Subcutaneous adipose tissue (tissue), 4 donors: ENCODE data around the gene TAPBPL. TPM values are rescaled to one million over a fixed set of nuclear protein-coding genes. Genes with fewer than 3 reads are reported as not detected.

Experiments used
- total RNA-seq, 4 donors: library from RNA; depleted of rRNA; stranded (reverse); fragments of >200 nt; gene quantifications; one replicate each; pipeline ENCODE4 v1.1.0, GENCODE V29; 2016
- TF ChIP-seq, protein P1 (sequence below): fragments of 450-650 bp; IDR thresholded peaks from one replicate; pipeline ENCODE4 v1.5.1; 2016; ENCODE audit warnings: low read depth, mild to moderate bottlenecking, control low read depth, antibody characterized with exemption, moderate library complexity

Gene TAPBPL, protein sequence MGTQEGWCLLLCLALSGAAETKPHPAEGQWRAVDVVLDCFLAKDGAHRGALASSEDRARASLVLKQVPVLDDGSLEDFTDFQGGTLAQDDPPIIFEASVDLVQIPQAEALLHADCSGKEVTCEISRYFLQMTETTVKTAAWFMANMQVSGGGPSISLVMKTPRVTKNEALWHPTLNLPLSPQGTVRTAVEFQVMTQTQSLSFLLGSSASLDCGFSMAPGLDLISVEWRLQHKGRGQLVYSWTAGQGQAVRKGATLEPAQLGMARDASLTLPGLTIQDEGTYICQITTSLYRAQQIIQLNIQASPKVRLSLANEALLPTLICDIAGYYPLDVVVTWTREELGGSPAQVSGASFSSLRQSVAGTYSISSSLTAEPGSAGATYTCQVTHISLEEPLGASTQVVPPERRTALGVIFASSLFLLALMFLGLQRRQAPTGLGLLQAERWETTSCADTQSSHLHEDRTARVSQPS
- total RNA-seq, result 10 to 100 TPM; 17.3 to 26.3 (median 23.4) TPM

DNA sequence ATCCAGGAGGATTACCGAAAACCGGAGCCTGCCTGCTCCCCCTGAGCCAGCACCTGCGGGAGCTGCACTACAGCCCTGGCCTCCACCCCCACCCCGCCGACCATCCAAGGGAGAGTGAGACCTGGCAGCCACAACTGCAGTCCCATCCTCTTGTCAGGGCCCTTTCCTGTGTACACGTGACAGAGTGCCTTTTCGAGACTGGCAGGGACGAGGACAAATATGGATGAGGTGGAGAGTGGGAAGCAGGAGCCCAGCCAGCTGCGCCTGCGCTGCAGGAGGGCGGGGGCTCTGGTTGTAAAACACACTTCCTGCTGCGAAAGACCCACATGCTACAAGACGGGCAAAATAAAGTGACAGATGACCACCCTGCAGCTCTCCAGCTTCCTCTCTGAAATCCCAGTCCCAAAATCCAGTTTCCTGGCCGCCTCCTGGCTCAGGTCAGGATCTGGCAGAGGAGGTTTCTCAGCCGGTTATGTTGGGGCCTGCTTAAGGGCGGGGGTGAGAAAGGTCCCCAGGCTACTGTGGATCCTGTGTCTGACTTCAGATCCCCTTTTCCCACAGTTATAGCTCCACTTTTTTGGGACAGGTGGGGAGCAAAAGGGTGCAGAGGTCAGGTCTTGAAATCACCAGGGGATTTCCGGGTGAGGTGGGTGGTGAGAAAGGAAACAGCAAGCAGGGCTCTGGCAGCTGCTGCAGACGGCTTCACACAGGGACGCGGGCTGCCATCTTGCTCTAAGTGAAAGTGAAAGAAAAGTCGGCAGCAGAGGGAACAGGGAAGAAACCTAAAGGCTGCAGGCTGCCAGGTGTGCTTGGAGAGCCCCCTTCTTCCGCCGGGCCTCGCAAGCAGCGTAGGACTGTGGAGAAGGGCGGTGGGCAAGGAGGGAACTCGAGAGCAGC is at the start of gene TAPBPL:
Gene TAPBPL, plus strand, starts transcription at position 695 of the 897 bp plus-strand sequence. CDS start 207 bp downstream, outside the sequence.
- TF ChIP-seq, protein P1, sequence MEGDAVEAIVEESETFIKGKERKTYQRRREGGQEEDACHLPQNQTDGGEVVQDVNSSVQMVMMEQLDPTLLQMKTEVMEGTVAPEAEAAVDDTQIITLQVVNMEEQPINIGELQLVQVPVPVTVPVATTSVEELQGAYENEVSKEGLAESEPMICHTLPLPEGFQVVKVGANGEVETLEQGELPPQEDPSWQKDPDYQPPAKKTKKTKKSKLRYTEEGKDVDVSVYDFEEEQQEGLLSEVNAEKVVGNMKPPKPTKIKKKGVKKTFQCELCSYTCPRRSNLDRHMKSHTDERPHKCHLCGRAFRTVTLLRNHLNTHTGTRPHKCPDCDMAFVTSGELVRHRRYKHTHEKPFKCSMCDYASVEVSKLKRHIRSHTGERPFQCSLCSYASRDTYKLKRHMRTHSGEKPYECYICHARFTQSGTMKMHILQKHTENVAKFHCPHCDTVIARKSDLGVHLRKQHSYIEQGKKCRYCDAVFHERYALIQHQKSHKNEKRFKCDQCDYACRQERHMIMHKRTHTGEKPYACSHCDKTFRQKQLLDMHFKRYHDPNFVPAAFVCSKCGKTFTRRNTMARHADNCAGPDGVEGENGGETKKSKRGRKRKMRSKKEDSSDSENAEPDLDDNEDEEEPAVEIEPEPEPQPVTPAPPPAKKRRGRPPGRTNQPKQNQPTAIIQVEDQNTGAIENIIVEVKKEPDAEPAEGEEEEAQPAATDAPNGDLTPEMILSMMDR, result no peak

DNA sequence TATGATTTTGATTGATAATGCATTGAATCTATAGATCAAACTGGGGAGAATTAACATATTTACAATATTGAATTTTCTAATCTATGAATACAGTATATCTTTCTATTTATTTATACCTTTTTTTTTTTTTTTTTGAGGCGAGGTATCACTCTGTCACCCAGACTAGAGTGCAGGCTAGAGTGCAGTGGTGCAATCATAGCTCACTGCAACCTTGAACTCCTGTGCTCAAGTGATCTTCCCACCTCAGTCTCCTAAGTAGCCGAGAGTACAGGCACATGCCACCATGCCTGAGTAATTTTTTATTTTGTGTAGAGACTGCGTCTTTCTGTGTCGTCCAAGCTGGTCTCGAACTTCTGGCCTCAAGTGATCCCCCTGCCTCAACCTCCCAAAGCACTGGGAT is 47.5 kb upstream of the TAPBPL start:
- TF ChIP-seq, protein P1, result no peak

DNA sequence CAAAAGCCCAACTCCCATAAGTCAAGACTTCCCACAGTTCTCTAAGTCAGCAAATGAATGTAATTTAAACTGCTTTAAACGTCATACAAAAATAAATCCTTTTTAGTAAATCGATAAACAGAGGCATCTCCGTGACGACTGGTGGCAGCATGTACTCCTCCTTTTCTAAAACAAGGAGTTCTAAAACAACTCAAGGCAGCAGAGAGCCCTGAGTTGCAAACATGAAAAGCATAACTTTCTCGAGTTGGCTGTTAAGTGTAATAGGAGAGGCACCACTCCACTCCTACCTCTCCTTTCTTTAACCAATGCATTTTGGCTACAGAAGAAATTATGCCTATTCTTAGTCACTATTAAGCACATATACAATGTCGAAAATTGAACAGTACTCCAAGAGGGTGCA is 45.9 kb upstream of the TAPBPL start:
- TF ChIP-seq, protein P1, result no peak

DNA sequence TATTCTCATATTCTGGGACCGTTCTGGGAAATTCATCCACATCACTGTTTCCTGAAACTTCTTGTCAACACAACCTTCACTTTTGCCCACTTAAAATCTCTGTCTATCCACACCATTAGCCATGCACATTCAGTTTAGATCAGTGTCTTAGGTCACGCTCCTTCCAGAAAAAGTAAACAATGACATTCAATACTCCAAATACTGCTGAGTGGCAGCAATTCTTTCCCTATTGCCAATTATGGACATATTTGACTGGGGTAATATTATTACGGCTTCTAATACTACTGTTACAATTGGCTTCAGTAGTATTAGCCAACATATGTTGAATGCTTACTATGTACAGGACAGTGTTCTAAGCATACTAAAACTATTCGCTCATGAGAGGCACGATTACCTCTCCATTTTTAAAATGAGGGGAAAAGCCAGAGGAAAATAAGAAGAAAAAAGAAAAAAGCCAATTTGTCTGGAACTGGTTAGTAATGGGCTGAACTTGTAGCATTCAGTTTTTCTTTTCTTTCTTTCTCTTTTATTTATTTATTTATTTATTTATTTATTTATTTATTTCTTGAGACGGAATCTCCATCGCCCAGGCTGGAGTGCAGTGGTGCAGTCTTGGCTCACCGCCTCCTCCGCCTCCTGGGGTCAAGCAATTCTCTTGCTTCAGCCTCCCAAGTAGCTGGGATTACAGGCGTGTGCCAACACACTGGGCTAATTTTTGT is 44.4 kb upstream of the TAPBPL start:
- TF ChIP-seq, protein P1, result no peak

DNA sequence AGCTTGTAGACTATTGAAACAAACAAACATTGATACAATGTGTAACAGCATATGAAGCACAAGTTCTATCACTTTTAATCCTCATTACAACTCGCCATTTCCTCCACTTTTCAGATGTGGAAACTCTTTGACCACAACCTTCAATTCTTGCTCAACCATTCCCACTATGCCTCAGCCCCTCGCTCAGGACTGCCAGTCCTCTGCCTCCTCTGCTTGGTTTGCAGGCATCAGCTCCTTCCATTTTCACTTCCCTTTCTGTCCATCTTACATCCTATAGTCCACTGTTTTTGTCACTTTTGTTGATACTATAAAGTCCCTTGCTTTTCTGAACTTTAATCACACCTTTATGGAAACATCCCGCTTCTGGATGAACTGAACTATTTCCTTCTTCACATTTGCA is 35.2 kb upstream of the TAPBPL start:
- TF ChIP-seq, protein P1, result no peak

DNA sequence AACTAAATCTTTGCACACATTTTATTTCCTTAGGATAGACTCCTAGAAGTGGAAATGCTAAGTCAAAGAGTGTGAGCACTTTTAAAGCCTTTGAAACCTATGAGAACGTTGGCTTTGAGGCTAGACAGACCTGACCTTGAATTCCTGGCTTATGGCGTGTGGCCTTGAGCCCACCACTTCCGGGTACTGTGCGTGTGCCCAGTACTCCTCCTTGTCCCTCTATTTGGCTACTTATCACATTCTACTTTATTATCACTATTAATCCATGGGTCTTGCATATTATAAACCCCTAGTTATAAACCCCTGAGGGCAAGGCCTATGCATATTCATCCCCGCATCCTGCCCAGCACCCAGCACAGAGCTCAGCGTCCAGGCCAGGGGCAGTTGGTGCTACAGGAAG is 33.0 kb upstream of the TAPBPL start:
- TF ChIP-seq, protein P1, result no peak

DNA sequence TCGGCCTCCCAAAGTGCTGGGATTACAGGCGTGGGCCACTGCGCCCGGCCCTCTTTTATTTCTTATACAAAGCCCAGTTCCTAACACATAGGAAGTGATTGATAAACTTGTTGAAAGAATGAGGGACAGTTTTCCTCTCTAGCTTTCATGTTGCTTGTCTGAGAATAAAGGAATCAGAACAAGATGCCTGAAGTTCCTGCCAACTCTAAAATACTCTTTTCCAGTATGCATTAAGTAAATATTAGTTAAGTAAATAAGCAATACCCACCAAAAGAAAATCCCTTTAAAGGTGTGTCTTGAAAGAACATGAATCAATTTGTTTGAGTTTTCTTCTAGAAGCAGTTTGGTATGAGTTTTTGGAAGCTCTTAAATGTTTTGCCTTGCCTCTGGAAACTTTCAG is 31.5 kb upstream of the TAPBPL start:
- TF ChIP-seq, protein P1, result no peak
